Right atrium auricular region (tissue), 2 donors: ENCODE data around the gene CFAP65. TPM values are rescaled to one million over a fixed set of nuclear protein-coding genes. Genes with fewer than 3 reads are reported as not detected.

Experiments used
- DNase-seq: peaks from one replicate; pipeline ENCODE4 v3.0.0-alpha.2; 2019; ENCODE audit warnings: low spot score
- H3K27ac ChIP-seq, 2 donors: fragments of 200-600 bp; sonication (generic); 1 replicate in 1 of 2; 2 replicates in 1 of 2; pipeline ENCODE4 v1.5.1; 2016 to 2019
- H3K27me3 ChIP-seq, 2 donors: fragments of 200-600 bp; sonication (generic); one replicate each; pipeline versions ENCODE4 v1.5.1 to v1.6.0; 2017 to 2019
- H3K36me3 ChIP-seq: fragments of 200-600 bp; sonication (generic); one replicate; pipeline ENCODE4 v1.5.1; 2016
- H3K4me1 ChIP-seq, 2 donors: fragments of 200-600 bp; sonication (generic); one replicate each; pipeline versions ENCODE4 v1.5.1 to v1.6.0; 2017 to 2019
- H3K4me3 ChIP-seq, 2 donors: fragments of 200-600 bp; sonication (generic); 1 replicate in 1 of 2; 2 replicates in 1 of 2; pipeline ENCODE4 v1.5.1; 2017 to 2019; ENCODE audit warnings: mild to moderate bottlenecking in 1 of 2, moderate library complexity in 1 of 2
- H3K9me3 ChIP-seq, 2 donors: fragments of 200-600 bp; sonication (generic); one replicate each; pipeline ENCODE4 v1.5.1; 2019
- CTCF ChIP-seq, 2 donors: fragments of 200-600 bp; sonication (generic); IDR thresholded peaks; one replicate each; pipeline ENCODE4 v1.5.1; 2019; ENCODE audit warnings: antibody characterized with exemption in 2 of 2
- total RNA-seq, 2 donors: library from RNA; depleted of rRNA; stranded (reverse); fragments of >200 nt; gene quantifications; one replicate each; pipeline ENCODE4 v1.1.0, GENCODE V29; 2016

Gene CFAP65
- total RNA-seq, 2 donors from 2014 or later: not detected

- TF ChIP-seq CTCF (IDR thresholded peaks at IDR 0.05): no peak
- Histone ChIP-seq H3K27me3 (no peaks in the 10 kb centered on the region), H3K4me1 (no peaks in the 10 kb centered on the region), H3K4me3 (no peak overlapping the region), H3K27ac (no peak overlapping the region), H3K9me3 (no peaks in the 10 kb centered on the region), H3K36me3 (no peaks in the 10 kb centered on the region)
- DNase-seq: no peak
These were observed 18.2 kb downstream of the CFAP65 start for GRCh38 chr2:219023045-219023605.

- Histone ChIP-seq H3K4me3 (no peak overlapping the region), H3K9me3 (no peaks in the 10 kb centered on the region), H3K27ac (no peak overlapping the region), H3K36me3 (no peaks in the 10 kb centered on the region), H3K27me3 (no peaks in the 10 kb centered on the region), H3K4me1 (no peaks in the 10 kb centered on the region)
- DNase-seq: no peak
- no peak for TF ChIP-seq CTCF (IDR thresholded peaks at IDR 0.05)
These were observed 18.7 kb downstream of the CFAP65 start for GRCh38 chr2:219022616-219023015.

- no peaks in the 10 kb centered on the region for H3K36me3 ChIP-seq
These were observed 19.3 kb downstream of the CFAP65 start for GRCh38 chr2:219022041-219022440.

GRCh38 chr2:219021591-219021990 is 19.7 kb downstream of the CFAP65 start:
- no peaks in the 10 kb centered on the region for H3K9me3 ChIP-seq
- TF ChIP-seq CTCF (IDR thresholded peaks at IDR 0.05): no peak
- H3K36me3 ChIP-seq: no peaks in the 10 kb centered on the region
- H3K4me1 ChIP-seq: no peaks in the 10 kb centered on the region
- H3K4me3 ChIP-seq: no peak overlapping the region
- no peak for DNase-seq
- H3K27me3 ChIP-seq: no peaks in the 10 kb centered on the region
- H3K27ac ChIP-seq: no peak overlapping the region

More at GRCh38 chr2:219022041-219022440, 19.3 kb downstream of the CFAP65 start:
- Histone ChIP-seq H3K27ac (no peak overlapping the region), H3K4me3 (no peak overlapping the region), H3K4me1 (no peaks in the 10 kb centered on the region), H3K9me3 (no peaks in the 10 kb centered on the region), H3K27me3 (no peaks in the 10 kb centered on the region)
- DNase-seq: no peak
- no peak for TF ChIP-seq CTCF (IDR thresholded peaks at IDR 0.05)

- TF ChIP-seq CTCF (IDR thresholded peaks at IDR 0.05): no peak
- no peaks in the 10 kb centered on the region for H3K27me3 ChIP-seq
- H3K36me3 ChIP-seq: no peaks in the 10 kb centered on the region
- H3K4me1 ChIP-seq: no peaks in the 10 kb centered on the region
- H3K9me3 ChIP-seq: no peaks in the 10 kb centered on the region
- H3K27ac ChIP-seq: no peak overlapping the region
- DNase-seq: no peak
- no peak overlapping the region for H3K4me3 ChIP-seq
These were observed 20.5 kb downstream of the CFAP65 start for GRCh38 chr2:219020604-219021365.
